Activated CD4-positive, alpha-beta memory T cell treated with anti-CD3 and anti-CD28 coated beads, Interleukin-2, amount 10 ng/mL, durations not matched to agents 7 days and 5 days (primary cell): ENCODE results near the gene NARS2. TPM values are rescaled to one million over a fixed set of nuclear protein-coding genes. Genes with fewer than 3 reads are reported as not detected.
"Not testable (repeated sequence)": the region's sequence is repeated elsewhere in the genome, so short reads cannot be mapped to it uniquely, and the experiment has no call there.

ENCODE experiments used
- CTCF ChIA-PET: fragments of 350-600 bp; sonication (Branson Sonifier 250); formaldehyde crosslinking; loops from one replicate; lab custom pipeline; 2021; ENCODE audit warnings: antibody characterized with exemption, inconsistent platforms; lab: Charles Lee
- POLR2A ChIA-PET: fragments of 350-600 bp; sonication (Branson Sonifier 250); formaldehyde crosslinking; loops from one replicate; lab custom pipeline; 2021; ENCODE audit warnings: antibody characterized with exemption; lab: Charles Lee
- DNase-seq: peaks from one replicate; pipeline ENCODE4 v3.0.0-alpha.2; 2020
- H3K27ac Mint-ChIP-seq: one replicate; pipeline ENCODE4 v1.8.0; 2021; ENCODE audit warnings: mild to moderate bottlenecking, mixed read lengths
- H3K27me3 Mint-ChIP-seq: one replicate; pipeline ENCODE4 v1.8.0; 2021; ENCODE audit warnings: mixed read lengths
- H3K36me3 Mint-ChIP-seq: one replicate; pipeline ENCODE4 v1.8.0; 2021; ENCODE audit warnings: low read depth, mixed read lengths
- H3K4me1 Mint-ChIP-seq: one replicate; pipeline ENCODE4 v1.8.0; 2021; ENCODE audit warnings: mixed read lengths
- H3K4me3 Mint-ChIP-seq: one replicate; pipeline ENCODE4 v1.8.0; 2021; ENCODE audit warnings: mild to moderate bottlenecking, mixed read lengths
- H3K9me3 Mint-ChIP-seq: one replicate; pipeline ENCODE4 v1.8.0; 2021; ENCODE audit warnings: mixed read lengths
- total RNA-seq, 2 experiments: library from RNA; stranded (reverse); gene quantifications; one replicate each; pipeline ENCODE4 v1.2.3, GENCODE V29; 2021

The NARS2 gene, protein sequence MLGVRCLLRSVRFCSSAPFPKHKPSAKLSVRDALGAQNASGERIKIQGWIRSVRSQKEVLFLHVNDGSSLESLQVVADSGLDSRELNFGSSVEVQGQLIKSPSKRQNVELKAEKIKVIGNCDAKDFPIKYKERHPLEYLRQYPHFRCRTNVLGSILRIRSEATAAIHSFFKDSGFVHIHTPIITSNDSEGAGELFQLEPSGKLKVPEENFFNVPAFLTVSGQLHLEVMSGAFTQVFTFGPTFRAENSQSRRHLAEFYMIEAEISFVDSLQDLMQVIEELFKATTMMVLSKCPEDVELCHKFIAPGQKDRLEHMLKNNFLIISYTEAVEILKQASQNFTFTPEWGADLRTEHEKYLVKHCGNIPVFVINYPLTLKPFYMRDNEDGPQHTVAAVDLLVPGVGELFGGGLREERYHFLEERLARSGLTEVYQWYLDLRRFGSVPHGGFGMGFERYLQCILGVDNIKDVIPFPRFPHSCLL
- 10 to 100 TPM; 13.4 to 13.9 TPM for total RNA-seq

GRCh38 chr11:78574386-78575381 lies at the start of gene NARS2:
Gene NARS2, minus strand, starts transcription at chr11:78574864. Its CDS starts 376 bp downstream, at chr11:78574488.
- no peaks in the 10 kb centered on the region for H3K9me3 Mint-ChIP-seq
- H3K4me1 Mint-ChIP-seq = peaks cover 31% of the 10 kb centered on the region
- peak within 1 kb of the TSS; percentile 71 for H3K27ac Mint-ChIP-seq
- ChIA-PET CTCF (interaction anchor here (0.9 to 4.2 kb wide), 10 partner anchors 10 to 580 kb away, joined by 3 to 60 read pairs (median 4); partner anchors contain the start of genes ALG8, GAB2 and INTS4), POLR2A (interaction anchor here (0.6 to 2.5 kb wide), 19 partner anchors 10 to 580 kb away, joined by 3 to 28 read pairs (median 4); partner anchors contain the start of genes ALG8, GAB2, INTS4 and KCTD21)
- peak; percentile 98 for DNase-seq
- H3K36me3 Mint-ChIP-seq = peaks cover 14% of the 10 kb centered on the region
- peak within 1 kb of the TSS; percentile 86 for H3K4me3 Mint-ChIP-seq
- H3K27me3 Mint-ChIP-seq = no peaks in the 10 kb centered on the region

GRCh38 chr11:78622666-78623065 lies 48.0 kb upstream of the NARS2 start:
- Mint-ChIP-seq H3K27ac (no peak overlapping the region), H3K36me3 (no peaks in the 10 kb centered on the region), H3K9me3 (peaks cover 8% of the 10 kb centered on the region), H3K4me1 (no peaks in the 10 kb centered on the region), H3K27me3 (peaks cover 11% of the 10 kb centered on the region), H3K4me3 (no peak overlapping the region)
- POLR2A ChIA-PET = no interaction called here
- CTCF ChIA-PET = no interaction called here
- no peak for DNase-seq

DNA sequence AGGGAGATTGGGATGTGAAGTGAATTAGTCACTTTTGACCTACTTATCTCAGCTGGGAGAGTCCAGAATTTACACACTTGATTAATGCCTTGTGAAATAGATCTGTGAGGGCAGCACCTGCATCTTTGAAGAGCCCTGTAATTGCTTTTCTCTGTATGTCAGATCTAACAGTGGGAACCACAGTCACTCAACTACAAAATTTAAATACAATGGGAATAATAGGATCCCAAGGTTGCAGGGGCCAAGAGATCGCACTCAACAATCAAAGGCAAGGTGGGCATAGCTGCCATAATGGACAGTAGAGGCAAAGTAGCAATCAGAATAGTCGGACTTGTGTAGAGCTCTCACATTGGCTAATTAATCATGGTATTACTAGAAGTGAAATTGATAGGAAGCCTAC lies 45.5 kb upstream of the NARS2 start:
- peaks cover 8% of the 10 kb centered on the region for H3K9me3 Mint-ChIP-seq
- H3K36me3 Mint-ChIP-seq = no peaks in the 10 kb centered on the region
- no peak overlapping the region for H3K4me3 Mint-ChIP-seq
- H3K4me1 Mint-ChIP-seq = no peaks in the 10 kb centered on the region
- ChIA-PET POLR2A (no interaction called here), CTCF (no interaction called here)
- DNase-seq = no peak
- peaks cover 8% of the 10 kb centered on the region for H3K27me3 Mint-ChIP-seq
- H3K27ac Mint-ChIP-seq = no peak overlapping the region

GRCh38 chr11:78615724-78616123 lies 41.1 kb upstream of the NARS2 start:
- ChIA-PET POLR2A (no interaction called here), CTCF (no interaction called here)
- peaks cover 8% of the 10 kb centered on the region for H3K9me3 Mint-ChIP-seq
- no peaks in the 10 kb centered on the region for H3K4me1 Mint-ChIP-seq
- peaks cover 8% of the 10 kb centered on the region for H3K27me3 Mint-ChIP-seq
- no peak overlapping the region for H3K27ac Mint-ChIP-seq
- H3K36me3 Mint-ChIP-seq = no peaks in the 10 kb centered on the region
- H3K4me3 Mint-ChIP-seq = no peak overlapping the region
- no peak for DNase-seq

- Mint-ChIP-seq H3K4me3 (no peak overlapping the region), H3K4me1 (no peaks in the 10 kb centered on the region), H3K9me3 (no peaks in the 10 kb centered on the region), H3K27ac (no peak overlapping the region), H3K36me3 (no peaks in the 10 kb centered on the region), H3K27me3 (peaks cover 5% of the 10 kb centered on the region)
- no peak for DNase-seq
- POLR2A ChIA-PET = no interaction called here
- CTCF ChIA-PET = no interaction called here
Measured at GRCh38 chr11:78613378-78613813, 38.7 kb upstream of the NARS2 start.

- ChIA-PET CTCF (no interaction called here), POLR2A (no interaction called here)
- H3K36me3 Mint-ChIP-seq = no peaks in the 10 kb centered on the region
- no peak for DNase-seq
- H3K4me1 Mint-ChIP-seq = no peaks in the 10 kb centered on the region
- H3K27me3 Mint-ChIP-seq = peaks cover 4% of the 10 kb centered on the region
- H3K9me3 Mint-ChIP-seq = no peaks in the 10 kb centered on the region
- H3K4me3 Mint-ChIP-seq = no peak overlapping the region
- no peak overlapping the region for H3K27ac Mint-ChIP-seq
Measured at GRCh38 chr11:78612721-78613377, 38.2 kb upstream of the NARS2 start.

DNA sequence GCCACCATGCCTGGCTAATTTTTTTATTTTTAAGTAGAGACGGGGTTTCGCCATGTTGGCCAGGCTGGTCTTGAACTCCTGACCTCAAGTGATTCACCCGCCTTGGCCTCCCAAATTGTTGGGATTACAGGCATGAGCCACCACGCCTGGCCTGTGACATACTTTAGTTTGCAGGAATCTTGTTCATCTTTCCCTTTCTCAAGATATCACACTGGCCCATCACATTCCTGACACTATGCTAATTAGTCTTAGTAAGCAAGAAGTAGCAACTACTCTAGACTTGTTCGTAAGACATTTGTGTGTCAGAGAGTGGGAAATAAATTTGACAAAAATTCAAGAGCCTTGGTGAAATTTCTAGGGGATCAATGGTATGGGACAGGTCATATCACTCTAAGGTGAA lies 34.7 kb upstream of the NARS2 start:
- H3K4me3 Mint-ChIP-seq, H3K36me3 Mint-ChIP-seq, H3K27me3 Mint-ChIP-seq, POLR2A ChIA-PET, CTCF ChIA-PET, DNase-seq, H3K4me1 Mint-ChIP-seq, H3K27ac Mint-ChIP-seq, H3K9me3 Mint-ChIP-seq: not testable (repeated sequence)

DNA sequence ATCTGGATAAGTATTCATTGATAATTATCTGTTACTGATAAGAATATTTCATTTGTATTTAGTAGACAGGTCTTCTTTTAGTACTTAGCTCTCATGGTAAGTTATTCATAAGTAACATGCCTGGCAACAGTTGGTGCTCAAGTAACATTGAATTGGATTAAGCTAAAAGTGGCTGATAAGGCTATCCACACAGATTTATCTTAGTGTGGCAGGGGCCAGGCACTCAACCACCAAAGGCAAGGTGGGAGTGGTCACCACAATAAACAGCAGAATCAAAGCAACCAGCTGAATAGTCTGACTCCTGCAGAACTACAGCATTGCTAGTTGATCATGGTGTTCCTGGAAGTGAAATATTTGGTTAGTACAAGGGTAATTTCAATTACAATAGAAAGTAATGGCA lies 33.0 kb upstream of the NARS2 start:
- no peak for DNase-seq
- POLR2A ChIA-PET = no interaction called here
- no peaks in the 10 kb centered on the region for H3K4me1 Mint-ChIP-seq
- H3K4me3 Mint-ChIP-seq = no peak overlapping the region
- no peaks in the 10 kb centered on the region for H3K27me3 Mint-ChIP-seq
- H3K9me3 Mint-ChIP-seq = no peaks in the 10 kb centered on the region
- CTCF ChIA-PET = no interaction called here
- no peak overlapping the region for H3K27ac Mint-ChIP-seq
- H3K36me3 Mint-ChIP-seq = no peaks in the 10 kb centered on the region

DNA sequence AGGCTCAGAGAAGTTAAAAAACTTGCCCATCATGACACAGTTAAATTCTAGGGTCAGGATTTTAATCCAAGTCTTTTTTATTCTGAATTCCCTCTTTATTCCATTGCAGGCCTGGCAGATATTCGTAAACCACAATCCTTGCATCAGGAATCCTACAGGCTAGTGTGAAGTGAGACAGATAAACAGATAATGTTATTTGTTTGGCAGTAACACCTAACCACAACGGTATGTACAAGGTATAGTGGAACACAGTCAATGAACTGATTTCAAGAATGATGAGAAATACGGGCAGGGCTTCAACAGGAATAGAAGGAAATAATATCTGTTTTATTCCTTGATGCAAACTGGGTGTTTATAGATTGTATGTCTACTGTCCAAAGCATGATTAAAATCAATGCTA lies 32.0 kb upstream of the NARS2 start:
- H3K9me3 Mint-ChIP-seq = no peaks in the 10 kb centered on the region
- ChIA-PET CTCF (no interaction called here), POLR2A (no interaction called here)
- H3K4me1 Mint-ChIP-seq = no peaks in the 10 kb centered on the region
- H3K27ac Mint-ChIP-seq = no peak overlapping the region
- H3K36me3 Mint-ChIP-seq = no peaks in the 10 kb centered on the region
- H3K27me3 Mint-ChIP-seq = peaks cover 9% of the 10 kb centered on the region
- no peak for DNase-seq
- H3K4me3 Mint-ChIP-seq = no peak overlapping the region

GRCh38 chr11:78605296-78605695 lies 30.6 kb upstream of the NARS2 start:
- H3K4me1 Mint-ChIP-seq = no peaks in the 10 kb centered on the region
- CTCF ChIA-PET = no interaction called here

GRCh38 chr11:78603792-78604191 lies 29.1 kb upstream of the NARS2 start:
- POLR2A ChIA-PET = no interaction called here
- DNase-seq = no peak

More at GRCh38 chr11:78605296-78605695, 30.6 kb upstream of the NARS2 start:
- Mint-ChIP-seq H3K36me3 (no peaks in the 10 kb centered on the region), H3K27ac (no peak overlapping the region), H3K9me3 (no peaks in the 10 kb centered on the region), H3K4me3 (no peak overlapping the region), H3K27me3 (peaks cover 21% of the 10 kb centered on the region)
- POLR2A ChIA-PET = no interaction called here
- no peak for DNase-seq

GRCh38 chr11:78602771-78603170 lies 28.1 kb upstream of the NARS2 start:
- H3K4me3 Mint-ChIP-seq, CTCF ChIA-PET, H3K4me1 Mint-ChIP-seq, H3K9me3 Mint-ChIP-seq, H3K36me3 Mint-ChIP-seq, H3K27ac Mint-ChIP-seq, DNase-seq, POLR2A ChIA-PET: not testable (repeated sequence)
- H3K27me3 Mint-ChIP-seq = peaks cover 40% of the 10 kb centered on the region

More at GRCh38 chr11:78603792-78604191, 29.1 kb upstream of the NARS2 start:
- CTCF ChIA-PET = no interaction called here
- H3K4me1 Mint-ChIP-seq = no peaks in the 10 kb centered on the region
- peaks cover 32% of the 10 kb centered on the region for H3K27me3 Mint-ChIP-seq
- peaks cover 2% of the 10 kb centered on the region for H3K36me3 Mint-ChIP-seq
- peaks cover 2% of the 10 kb centered on the region for H3K9me3 Mint-ChIP-seq
- no peak overlapping the region for H3K4me3 Mint-ChIP-seq
- no peak overlapping the region for H3K27ac Mint-ChIP-seq
